K562 (cell line): ENCODE data around the gene GLUL. TPM values are rescaled to one million over a fixed set of nuclear protein-coding genes. Genes with fewer than 3 reads are reported as not detected.
A peak's percentile ranks its signal among the peaks of the same experiment; 100 is the strongest.

Experiments
- CCAR2 ChIP-seq: fragments of 200-400 bp; formaldehyde crosslinking; IDR thresholded peaks from 2 replicates; pipeline ENCODE4 v1.6.1; 2017; ENCODE audit warnings: mild to moderate bottlenecking, low read depth, low read length
- DACH1 ChIP-seq: fragments of 450-650 bp; IDR thresholded peaks from 2 replicates; pipeline ENCODE4 v1.6.1; 2018; ENCODE audit not compliant: partially characterized antibody
- DPF2 ChIP-seq: fragments of 450-650 bp; IDR thresholded peaks from 2 replicates; pipeline ENCODE4 v1.6.1; 2016
- E2F8 ChIP-seq: fragments of 450-650 bp; IDR thresholded peaks from 2 replicates; pipeline ENCODE4 v1.7.1; 2018; ENCODE audit warnings: mild to moderate bottlenecking, low read depth; ENCODE audit not compliant: partially characterized antibody
- GTF3C2 ChIP-seq: IDR thresholded peaks from 3 replicates; pipeline ENCODE4 v1.6.1; 2011; ENCODE audit warnings: borderline replicate concordance, mild to moderate bottlenecking, moderate library complexity; ENCODE audit not compliant: insufficient read length; ENCODE audit errors: extremely low read depth
- KAT8 ChIP-seq: fragments of 450-650 bp; IDR thresholded peaks from 2 replicates; pipeline ENCODE4 v1.6.1; 2016; ENCODE audit warnings: low read depth, mild to moderate bottlenecking
- KDM1A ChIP-seq, 2 experiments: fragments of 450-650 bp; IDR thresholded peaks; 2 replicates each; pipeline ENCODE4 v1.6.1; 2016; ENCODE audit warnings: mild to moderate bottlenecking in 2 of 2
- MCM2 ChIP-seq: fragments of 450-650 bp; IDR thresholded peaks from 2 replicates; pipeline ENCODE4 v1.6.1; 2017; ENCODE audit warnings: low read depth, mild to moderate bottlenecking
- MLX ChIP-seq, 2 experiments: fragments of 450-650 bp in 1 of 2; sonication (generic) in 1 of 2; formaldehyde crosslinking; conservative IDR thresholded peaks; 2 replicates each; pipeline versions ENCODE4 v1.4.0 to v1.8.1; 2020 to 2022; ENCODE audit warnings: mild to moderate bottlenecking in 1 of 2, missing genetic modification reagents in 1 of 2
- NEUROD1 ChIP-seq: fragments of 150-350 bp; IDR thresholded peaks from 2 replicates; pipeline ENCODE4 v1.6.1; 2014; ENCODE audit warnings: borderline replicate concordance, low read length, low read depth; ENCODE audit not compliant: partially characterized antibody
- NR0B1 ChIP-seq: fragments of 450-650 bp; IDR thresholded peaks from one replicate; pipeline ENCODE4 v1.6.1; 2018; ENCODE audit warnings: mild to moderate bottlenecking, moderate library complexity; ENCODE audit not compliant: partially characterized antibody
- NR2C1 ChIP-seq, 2 experiments: fragments of 450-650 bp; IDR thresholded peaks; 2 replicates each; pipeline ENCODE4 v1.6.1; 2017; ENCODE audit warnings: mild to moderate bottlenecking in 2 of 2, antibody characterized with exemption in 1 of 2, inconsistent platforms in 1 of 2, missing compliant biosample characterization in 1 of 2, missing genetic modification characterization in 1 of 2
- TAF9B ChIP-seq: fragments of 450-650 bp; IDR thresholded peaks from 2 replicates; pipeline ENCODE4 v1.6.1; 2018; ENCODE audit warnings: mild to moderate bottlenecking; ENCODE audit not compliant: partially characterized antibody
- TAL1 ChIP-seq: fragments of 450-650 bp; IDR thresholded peaks from 2 replicates; pipeline ENCODE4 v1.6.1; 2016; ENCODE audit warnings: mild to moderate bottlenecking
- ZBTB1 ChIP-seq: sonication (generic); formaldehyde crosslinking; IDR thresholded peaks from 2 replicates; pipeline ENCODE4 v1.8.1; 2023; ENCODE audit warnings: missing genetic modification reagents, low read depth, mild to moderate bottlenecking, borderline replicate concordance
- ZNF639 ChIP-seq, 2 experiments: fragments of 200-800 bp in 1 of 2; sonication (Bioruptor generic) in 1 of 2; sonication (generic) in 1 of 2; formaldehyde crosslinking in 1 of 2; IDR thresholded peaks in 1 of 2; conservative IDR thresholded peaks in 1 of 2; 2 replicates each; pipeline versions ENCODE4 v1.5.0 to v1.6.1; 2016 to 2020; ENCODE audit warnings: missing compliant biosample characterization in 1 of 2, missing genetic modification characterization in 1 of 2, missing genetic modification reagents in 1 of 2
- polyA plus RNA-seq, 8 experiments: library from polyadenylated mRNA; depleted of rRNA in 4 of 8; stranded (reverse) in 5 of 8; unstranded in 3 of 8; fragments of >200 nt; fragmentation: Nextera tagmentation in 2 of 8; fragmentation: Illumina TruSeq in 1 of 8; extraction: Ambion mirVana in 2 of 8; extraction: Trizol in 1 of 8; gene quantifications; 2 replicates each; pipeline versions ENCODE4 v1.2.1 to v1.2.3, GENCODE V29; 2011 to 2014; ENCODE audit warnings: inconsistent platforms in 1 of 8, missing spikeins in 1 of 8
- total RNA-seq, 7 experiments: library from RNA; depleted of rRNA in 6 of 7; stranded (reverse); fragments of >200 nt in 6 of 7; fragmentation: Illumina TruSeq in 2 of 7; extraction: Trizol in 2 of 7; gene quantifications; 2 replicates each; pipeline versions ENCODE4 v1.2.1 to v1.2.3, GENCODE V29; 2011 to 2021; ENCODE audit warnings: low replicate concordance in 1 of 7

GLUL gene
- total and polyA plus RNA-seq, 9 of the 15 experiments (the other 6 are each of a cell fraction or from before 2014, with no cell fraction given): 1,088 to 4,222 (median 1,338) TPM

GRCh38 chr1:182430263-182431068 is 38.9 kb upstream of the GLUL start (continued):
- TF ChIP-seq GTF3C2: no peak
- TF ChIP-seq E2F8: no peak
- no peak for TF ChIP-seq KDM1A (IDR thresholded peaks at IDR 0.05)
- no peak for TF ChIP-seq TAL1
- no peak for TF ChIP-seq DACH1
- TF ChIP-seq NR0B1: no peak
- no peak for TF ChIP-seq ZNF639 (CRISPR knock-in tag; conservative IDR thresholded peaks at IDR 0.05 in 1 of 2, IDR thresholded peaks at IDR 0.05 in 1 of 2)
- no peak for TF ChIP-seq NR2C1 (IDR thresholded peaks at IDR 0.05)
- TF ChIP-seq NR2C1 (tag; IDR thresholded peaks at IDR 0.05): peak; percentile 33; the same call in 1 of the 2 replicates
- TF ChIP-seq NEUROD1: peak; percentile 28
- TF ChIP-seq DPF2: 0 out of 2 replicates have a peak, but pooled peaks have one; percentile 58
- TF ChIP-seq MLX (CRISPR knock-in tag; conservative IDR thresholded peaks at IDR 0.05): no peak
- no peak for TF ChIP-seq KAT8
- no peak for TF ChIP-seq CCAR2
- TF ChIP-seq ZBTB1: no peak
- no peak for TF ChIP-seq MCM2
- TF ChIP-seq TAF9B: no peak
